ENCODE data around the gene FBXO40. TPM values are rescaled to one million over a fixed set of nuclear protein-coding genes. Genes with fewer than 3 reads are reported as not detected.

FBXO40 gene
- total and polyA plus RNA-seq, 8 donors = under 0.01 to 0.06 TPM; not detected in 6

- Histone ChIP-seq H3K4me1 (peaks cover 0 to 10% (median 2%) of the 10 kb centered on the region in 4 donors), H3K36me3 (peaks cover 0 to 11% (median 0%) of the 10 kb centered on the region in 4 donors), H3K4me3 (no peak overlapping the region), H3K27me3 (no peaks in the 10 kb centered on the region), H3K27ac (no peak overlapping the region), H3K9me3 (no peaks in the 10 kb centered on the region)
- DNase-seq = no peak
- TF ChIP-seq EP300 (IDR thresholded peaks at IDR 0.05) (no peak), CTCF (IDR thresholded peaks at IDR 0.05) (no peak), POLR2AphosphoS5 (IDR thresholded peaks at IDR 0.05) (no peak), POLR2A (IDR thresholded peaks at IDR 0.05) (no peak)
- intact Hi-C loops (cut with DNase I; ENCODE audit: low total_unique reads) = no loop called here
Measured at GRCh38 chr3:121651684-121652083, 58.5 kb downstream of the FBXO40 start.

- 72 to 77% (median 75%) methylated on average over 6 of the region's 6 CpGs for WGBS, 5 donors
Measured at GRCh38 chr3:121654493-121655385, 61.6 kb downstream of the FBXO40 start.

DNA sequence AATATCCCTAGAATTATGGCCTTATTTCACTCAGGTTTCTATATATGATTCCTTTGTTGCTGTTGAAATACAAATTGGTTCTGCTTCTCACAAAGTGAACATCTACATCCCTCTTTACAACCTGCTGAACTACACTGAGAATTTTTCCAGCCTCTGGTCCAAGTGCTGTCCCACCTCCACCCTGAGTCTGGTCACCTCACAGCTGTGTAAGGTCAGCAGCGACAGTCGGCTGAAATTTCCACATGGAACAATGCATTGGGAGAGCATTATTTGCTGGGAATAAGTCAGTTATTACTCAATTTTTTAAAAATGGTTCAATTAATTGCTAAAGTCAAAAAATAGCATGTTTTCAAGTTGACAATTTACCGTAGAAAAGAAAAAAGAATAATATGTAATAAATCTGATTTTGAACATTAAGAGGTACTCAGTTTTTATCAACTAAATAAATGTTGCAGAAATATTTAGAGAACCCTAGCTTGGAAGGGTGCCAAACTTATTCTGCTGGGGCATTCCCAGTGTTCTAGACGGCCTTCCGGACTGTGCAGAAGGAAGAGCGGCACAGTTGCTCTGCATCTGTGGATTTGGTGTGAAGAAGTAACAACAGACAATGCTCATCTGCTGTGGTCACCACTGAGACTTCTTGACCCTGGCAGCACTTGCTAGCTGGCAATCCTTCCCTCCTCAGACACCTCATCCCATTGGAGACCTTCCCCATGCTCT is 65.7 kb downstream of the FBXO40 start:
- H3K4me3 ChIP-seq = peak overlapping the region in 2 of 4 donors; percentile 31
- 78 to 84% (median 81%) methylated on average over 6 of the region's 6 CpGs for WGBS, 5 donors
- no peak for TF ChIP-seq POLR2A (IDR thresholded peaks at IDR 0.05)
- no peak for TF ChIP-seq EP300 (IDR thresholded peaks at IDR 0.05)
- TF ChIP-seq CTCF (IDR thresholded peaks at IDR 0.05) = no peak
- no peak for TF ChIP-seq POLR2AphosphoS5 (IDR thresholded peaks at IDR 0.05)

More at GRCh38 chr3:121654493-121655385, 61.6 kb downstream of the FBXO40 start:
- H3K27ac ChIP-seq = peak overlapping the region in 1 of 5 donors; percentile 49
- H3K4me1 ChIP-seq = peaks cover 0 to 25% (median 0%) of the 10 kb centered on the region in 4 donors
- no peaks in the 10 kb centered on the region for H3K27me3 ChIP-seq
- DNase-seq = no peak
- H3K36me3 ChIP-seq = peaks cover 0 to 11% (median 0%) of the 10 kb centered on the region in 4 donors
- H3K9me3 ChIP-seq = no peaks in the 10 kb centered on the region
- TF ChIP-seq POLR2AphosphoS5 (IDR thresholded peaks at IDR 0.05) (no peak), EP300 (IDR thresholded peaks at IDR 0.05) (no peak), POLR2A (IDR thresholded peaks at IDR 0.05) (no peak), CTCF (IDR thresholded peaks at IDR 0.05) (no peak)
- intact Hi-C loops (cut with DNase I; ENCODE audit: low total_unique reads) = no loop called here
- H3K4me3 ChIP-seq = no peak overlapping the region

DNA sequence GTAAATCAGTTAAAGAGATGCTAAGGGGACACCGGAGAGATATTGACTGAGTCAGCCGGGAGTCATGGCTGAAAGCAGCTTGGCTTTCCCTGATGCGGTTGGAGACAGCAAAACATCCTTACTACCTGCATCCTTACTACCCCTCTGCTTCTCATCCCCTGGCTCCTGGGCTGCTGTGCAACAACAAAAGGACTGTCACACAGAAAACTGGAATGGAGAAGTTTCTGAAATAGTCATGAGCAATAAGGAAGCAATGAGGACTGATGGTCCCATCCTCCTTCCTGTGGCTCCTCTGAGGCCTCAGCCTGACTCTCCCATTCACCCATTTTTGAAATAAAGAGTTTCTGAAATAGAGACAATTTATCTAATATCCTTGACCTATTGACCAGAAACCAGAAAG is 66.4 kb downstream of the FBXO40 start:
- Histone ChIP-seq H3K9me3 (no peaks in the 10 kb centered on the region), H3K4me3 (peak overlapping the region in 2 of 4 donors; percentile 31), H3K27me3 (no peaks in the 10 kb centered on the region), H3K27ac (peak overlapping the region in 3 of 5 donors; percentile 76 to 86 (median 80)), H3K36me3 (peaks cover 18 to 45% (median 29%) of the 10 kb centered on the region in 4 donors), H3K4me1 (peaks cover 0 to 18% (median 0%) of the 10 kb centered on the region in 4 donors)
- no peak for TF ChIP-seq EP300 (IDR thresholded peaks at IDR 0.05)
- TF ChIP-seq POLR2A (IDR thresholded peaks at IDR 0.05) = no peak
- TF ChIP-seq CTCF (IDR thresholded peaks at IDR 0.05) = no peak
- TF ChIP-seq POLR2AphosphoS5 (IDR thresholded peaks at IDR 0.05) = no peak
- no peak for DNase-seq
- 63 to 100% (median 89%) methylated on average over 3 of the region's 3 CpGs for WGBS, 5 donors
- intact Hi-C loops (cut with DNase I; ENCODE audit: low total_unique reads) = no loop called here

More for the DNA sequence above, 65.7 kb downstream of the FBXO40 start:
- no peaks in the 10 kb centered on the region for H3K9me3 ChIP-seq
- no peak for DNase-seq
- peaks cover 11 to 38% (median 22%) of the 10 kb centered on the region in 4 donors for H3K36me3 ChIP-seq
- no peaks in the 10 kb centered on the region for H3K27me3 ChIP-seq
- H3K27ac ChIP-seq = peak overlapping the region in 2 of 5 donors; percentile 80 to 86
- intact Hi-C loops (cut with DNase I; ENCODE audit: low total_unique reads) = no loop called here
- peaks cover 0 to 19% (median 0%) of the 10 kb centered on the region in 4 donors for H3K4me1 ChIP-seq

Data from stomach (tissue), 9 donors.